GM12878 (cell line): ENCODE results near the gene SIGLEC10. TPM values are rescaled to one million over a fixed set of nuclear protein-coding genes. Genes with fewer than 3 reads are reported as not detected.

Experiments used
- BACH1 ChIP-seq: fragments of 450-650 bp; IDR thresholded peaks from 2 replicates; pipeline ENCODE4 v1.6.1; 2017; ENCODE audit warnings: mild to moderate bottlenecking, borderline replicate concordance
- BCLAF1 ChIP-seq: fragments of 450-650 bp; IDR thresholded peaks from 2 replicates; pipeline ENCODE4 v1.6.1; 2017; ENCODE audit warnings: antibody characterized with exemption, mild to moderate bottlenecking, moderate library complexity
- EGR1 ChIP-seq, 2 experiments: IDR thresholded peaks; 1 replicate in 1 of 2; 2 replicates in 1 of 2; pipeline ENCODE4 v1.6.1; 2011 to 2012; ENCODE audit warnings: low read depth in 2 of 2, low read length in 2 of 2, borderline replicate concordance in 1 of 2, mild to moderate bottlenecking in 1 of 2, moderate library complexity in 1 of 2
- HCFC1 ChIP-seq: fragments of 150-350 bp; IDR thresholded peaks from 2 replicates; pipeline ENCODE4 v1.6.1; 2014; ENCODE audit warnings: low read length
- IKZF2 ChIP-seq, 2 experiments: fragments of 450-650 bp; IDR thresholded peaks; 2 replicates each; pipeline ENCODE4 v1.6.1; 2017; ENCODE audit warnings: mild to moderate bottlenecking in 2 of 2, moderate library complexity in 2 of 2
- MYC ChIP-seq: IDR thresholded peaks from 2 replicates; pipeline ENCODE4 v1.6.1; 2011; ENCODE audit warnings: mild to moderate bottlenecking, low read length, moderate library complexity, inconsistent platforms; ENCODE audit not compliant: insufficient read depth, insufficient replicate concordance, insufficient read length, severe bottlenecking
- NFIC ChIP-seq: IDR thresholded peaks from 2 replicates; pipeline ENCODE4 v1.6.1; 2012; ENCODE audit warnings: low read depth, mild to moderate bottlenecking, inconsistent platforms, low read length, moderate library complexity
- NFXL1 ChIP-seq: fragments of 450-650 bp; IDR thresholded peaks from 2 replicates; pipeline ENCODE4 v1.6.1; 2017; ENCODE audit warnings: antibody characterized with exemption, mild to moderate bottlenecking, borderline replicate concordance
- NR2C2 ChIP-seq: IDR thresholded peaks from 2 replicates; pipeline ENCODE4 v1.6.1; 2011; ENCODE audit warnings: borderline replicate concordance, low read depth; ENCODE audit not compliant: control insufficient read depth, insufficient read length
- SIX5 ChIP-seq: IDR thresholded peaks from 2 replicates; pipeline ENCODE4 v1.6.1; 2011; ENCODE audit warnings: mild to moderate bottlenecking, low read depth, low read length, moderate library complexity; ENCODE audit not compliant: severe bottlenecking
- SREBF1 ChIP-seq: IDR thresholded peaks from 2 replicates; pipeline ENCODE4 v1.6.1; 2012; ENCODE audit warnings: mild to moderate bottlenecking, low read length
- SREBF2 ChIP-seq: IDR thresholded peaks from 2 replicates; pipeline ENCODE4 v1.6.1; 2012; ENCODE audit warnings: mild to moderate bottlenecking, low read length
- ZBTB40 ChIP-seq: fragments of 450-650 bp; IDR thresholded peaks from 2 replicates; pipeline ENCODE4 v1.6.1; 2016; ENCODE audit warnings: mild to moderate bottlenecking, moderate library complexity, borderline replicate concordance
- polyA plus RNA-seq, 11 experiments: library from polyadenylated mRNA; depleted of rRNA in 4 of 11; unstranded in 6 of 11; stranded (reverse) in 5 of 11; fragments of >200 nt; fragmentation: Nextera tagmentation in 4 of 11; fragmentation: Illumina TruSeq in 1 of 11; extraction: Ambion mirVana in 4 of 11; extraction: Trizol in 1 of 11; gene quantifications; 1 replicate in 1 of 11; 2 replicates in 10 of 11; pipeline versions ENCODE4 v1.2.1 to v1.2.3, GENCODE V29; 2011 to 2016; ENCODE audit warnings: inconsistent platforms in 2 of 11, missing spikeins in 2 of 11, low read depth in 1 of 11
- total RNA-seq, 4 experiments: library from RNA; depleted of rRNA in 3 of 4; stranded (reverse); fragments of >200 nt in 3 of 4; fragmentation: Illumina TruSeq in 1 of 4; extraction: Trizol in 1 of 4; gene quantifications; 2 replicates each; pipeline versions ENCODE4 v1.2.1 to v1.2.3, GENCODE V29; 2013 to 2021
- TF ChIP-seq, protein P1 (sequence below): IDR thresholded peaks from 2 replicates; pipeline ENCODE4 v1.6.1; 2011; ENCODE audit warnings: low read depth, mild to moderate bottlenecking, low read length, moderate library complexity, borderline replicate concordance; ENCODE audit errors: extremely low read depth

SIGLEC10 gene
- total and polyA plus RNA-seq, 10 of the 15 experiments (the other 5 are each of a cell fraction or from before 2014, with no cell fraction given), result 2.3 to 16.8 (median 7.8) TPM

GRCh38 chr19:51448411-51449016, 31.1 kb upstream of the SIGLEC10 start (continued):
- TF ChIP-seq, protein P1, sequence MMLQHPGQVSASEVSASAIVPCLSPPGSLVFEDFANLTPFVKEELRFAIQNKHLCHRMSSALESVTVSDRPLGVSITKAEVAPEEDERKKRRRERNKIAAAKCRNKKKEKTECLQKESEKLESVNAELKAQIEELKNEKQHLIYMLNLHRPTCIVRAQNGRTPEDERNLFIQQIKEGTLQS, result no peak
- TF ChIP-seq ZBTB40, result no peak
- no peak for TF ChIP-seq BACH1
- TF ChIP-seq MYC, result no peak
- TF ChIP-seq SREBF2, result no peak
- TF ChIP-seq SREBF1, result no peak
- no peak for TF ChIP-seq NFIC
- TF ChIP-seq NFXL1, result no peak
- no peak for TF ChIP-seq SIX5
- TF ChIP-seq EGR1 (IDR thresholded peaks at IDR 0.05; ENCODE audit: borderline replicate concordance in 1 of 2, low read depth in 2 of 2, low read length in 2 of 2), result peak in 1 of 2 experiments; percentile 28; a peak in 1 of 3 replicates
- no peak for TF ChIP-seq NR2C2
- no peak for TF ChIP-seq HCFC1
- no peak for TF ChIP-seq BCLAF1
- peak in 1 of 2 experiments; percentile 17; a peak in 1 of 4 replicates for TF ChIP-seq IKZF2 (IDR thresholded peaks at IDR 0.05)
